ENCODE results near the gene GALP. TPM values are rescaled to one million over a fixed set of nuclear protein-coding genes. Genes with fewer than 3 reads are reported as not detected.
"Not testable (repeated sequence)": the region's sequence is repeated elsewhere in the genome, so short reads cannot be mapped to it uniquely, and the experiment has no call there.

Gene GALP
- total RNA-seq, 4 donors from 2014 or later: not detected

GRCh38 chr19:56147307-56147706 lies 28.5 kb upstream of the GALP start:
- no peak overlapping the region for H3K27ac ChIP-seq
- DNase-seq (ENCODE audit: low spot score in 2 of 2): no peak
- H3K4me1 ChIP-seq: peaks cover 0 to 18% (median 2%) of the 10 kb centered on the region in 4 donors
- H3K4me3 ChIP-seq: no peak overlapping the region
- WGBS, 2 donors: 89 to 94% methylated on average over 22 of the region's 22 CpGs
- no peak for TF ChIP-seq EP300 (IDR thresholded peaks at IDR 0.05)
- no peak for TF ChIP-seq POLR2A (IDR thresholded peaks at IDR 0.05)
- TF ChIP-seq, protein P1, sequence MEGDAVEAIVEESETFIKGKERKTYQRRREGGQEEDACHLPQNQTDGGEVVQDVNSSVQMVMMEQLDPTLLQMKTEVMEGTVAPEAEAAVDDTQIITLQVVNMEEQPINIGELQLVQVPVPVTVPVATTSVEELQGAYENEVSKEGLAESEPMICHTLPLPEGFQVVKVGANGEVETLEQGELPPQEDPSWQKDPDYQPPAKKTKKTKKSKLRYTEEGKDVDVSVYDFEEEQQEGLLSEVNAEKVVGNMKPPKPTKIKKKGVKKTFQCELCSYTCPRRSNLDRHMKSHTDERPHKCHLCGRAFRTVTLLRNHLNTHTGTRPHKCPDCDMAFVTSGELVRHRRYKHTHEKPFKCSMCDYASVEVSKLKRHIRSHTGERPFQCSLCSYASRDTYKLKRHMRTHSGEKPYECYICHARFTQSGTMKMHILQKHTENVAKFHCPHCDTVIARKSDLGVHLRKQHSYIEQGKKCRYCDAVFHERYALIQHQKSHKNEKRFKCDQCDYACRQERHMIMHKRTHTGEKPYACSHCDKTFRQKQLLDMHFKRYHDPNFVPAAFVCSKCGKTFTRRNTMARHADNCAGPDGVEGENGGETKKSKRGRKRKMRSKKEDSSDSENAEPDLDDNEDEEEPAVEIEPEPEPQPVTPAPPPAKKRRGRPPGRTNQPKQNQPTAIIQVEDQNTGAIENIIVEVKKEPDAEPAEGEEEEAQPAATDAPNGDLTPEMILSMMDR (IDR thresholded peaks at IDR 0.05): no peak
- no peaks in the 10 kb centered on the region for H3K9me3 ChIP-seq
- no peaks in the 10 kb centered on the region for H3K27me3 ChIP-seq
- peaks cover 0 to 46% (median 21%) of the 10 kb centered on the region in 3 donors for H3K36me3 ChIP-seq

DNA sequence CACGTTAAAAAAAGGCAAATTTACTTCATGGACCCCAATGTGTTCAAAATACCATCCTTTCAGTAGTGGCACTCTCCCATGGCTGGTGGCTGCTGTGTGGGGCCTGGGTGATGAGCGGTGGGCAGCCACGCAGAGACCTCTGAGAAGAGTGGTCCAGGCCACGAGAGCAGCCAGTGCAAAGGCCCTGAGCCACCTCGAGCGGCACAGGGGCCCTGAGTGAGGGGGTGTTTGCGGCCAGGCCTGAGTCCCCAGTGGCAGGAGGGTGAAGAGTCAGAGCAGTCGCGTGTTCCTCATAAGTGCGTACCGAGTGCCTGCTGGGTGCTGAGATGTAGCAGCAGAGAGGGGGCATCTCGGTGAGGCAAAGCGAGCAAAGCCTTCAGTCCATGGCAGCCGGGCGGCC lies 27.7 kb upstream of the GALP start:
- H3K4me1 ChIP-seq: peaks cover 0 to 10% (median 0%) of the 10 kb centered on the region in 4 donors
- TF ChIP-seq POLR2A (IDR thresholded peaks at IDR 0.05) (no peak), EP300 (IDR thresholded peaks at IDR 0.05) (no peak)
- TF ChIP-seq, protein P1 (IDR thresholded peaks at IDR 0.05): no peak
- no peak overlapping the region for H3K4me3 ChIP-seq
- no peaks in the 10 kb centered on the region for H3K9me3 ChIP-seq
- H3K27me3 ChIP-seq: no peaks in the 10 kb centered on the region
- no peak for DNase-seq (ENCODE audit: low spot score in 2 of 2)
- 94 to 95% methylated on average over 15 of the region's 15 CpGs for WGBS, 2 donors
- H3K36me3 ChIP-seq: peaks cover 0 to 46% (median 21%) of the 10 kb centered on the region in 3 donors
- no peak overlapping the region for H3K27ac ChIP-seq

DNA sequence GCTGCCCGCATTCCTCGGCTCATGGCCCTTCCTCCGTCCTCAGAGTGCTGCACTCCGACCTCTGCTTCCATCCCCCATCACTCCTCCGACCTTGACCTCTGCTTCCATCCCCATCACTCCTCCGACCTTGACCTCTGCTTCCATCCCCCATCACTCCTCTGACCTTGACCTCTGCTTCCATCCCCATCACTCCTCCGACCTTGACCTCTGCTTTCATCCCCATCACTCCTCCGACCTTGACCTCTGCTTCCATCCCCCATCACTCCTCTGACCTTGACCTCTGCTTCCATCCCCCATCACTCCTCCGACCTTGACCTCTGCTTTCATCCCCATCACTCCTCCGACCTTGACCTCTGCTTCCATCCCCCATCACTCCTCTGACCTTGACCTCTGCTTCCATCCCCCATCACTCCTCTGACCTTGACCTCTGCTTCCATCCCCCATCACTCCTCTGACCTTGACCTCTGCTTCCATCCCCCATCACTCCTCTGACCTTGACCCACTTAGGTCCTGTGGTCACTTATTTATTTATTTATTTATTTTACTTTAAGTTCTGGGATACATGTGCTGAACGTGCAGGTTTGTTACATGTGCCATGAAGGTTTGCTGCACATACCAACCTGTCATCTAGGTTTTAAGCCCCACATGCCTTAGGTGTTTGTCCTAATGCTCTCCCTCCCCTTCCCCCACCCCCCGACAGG lies 26.7 kb upstream of the GALP start:
- H3K4me1 ChIP-seq; H3K27ac ChIP-seq; H3K4me3 ChIP-seq; H3K9me3 ChIP-seq; DNase-seq (ENCODE audit: low spot score in 2 of 2); H3K27me3 ChIP-seq: not testable (repeated sequence)
- WGBS, 2 donors: 87 to 94% methylated on average over 12 of the region's 12 CpGs
- peaks cover 0 to 49% (median 21%) of the 10 kb centered on the region in 3 donors for H3K36me3 ChIP-seq

- 93 to 94% methylated on average over 5 of the region's 5 CpGs for WGBS, 2 donors
- no peak for TF ChIP-seq POLR2A (IDR thresholded peaks at IDR 0.05)
- TF ChIP-seq, protein P1 (IDR thresholded peaks at IDR 0.05): no peak
- no peak for TF ChIP-seq EP300 (IDR thresholded peaks at IDR 0.05)
- no peak overlapping the region for H3K4me3 ChIP-seq
- H3K9me3 ChIP-seq: no peaks in the 10 kb centered on the region
- no peak for DNase-seq (ENCODE audit: low spot score in 2 of 2)
- H3K27me3 ChIP-seq: no peaks in the 10 kb centered on the region
- H3K36me3 ChIP-seq: peaks cover 0 to 53% (median 21%) of the 10 kb centered on the region in 3 donors
- H3K27ac ChIP-seq: no peak overlapping the region
- H3K4me1 ChIP-seq: no peaks in the 10 kb centered on the region
These were observed 26.2 kb upstream of the GALP start for GRCh38 chr19:56149656-56150038.

DNA sequence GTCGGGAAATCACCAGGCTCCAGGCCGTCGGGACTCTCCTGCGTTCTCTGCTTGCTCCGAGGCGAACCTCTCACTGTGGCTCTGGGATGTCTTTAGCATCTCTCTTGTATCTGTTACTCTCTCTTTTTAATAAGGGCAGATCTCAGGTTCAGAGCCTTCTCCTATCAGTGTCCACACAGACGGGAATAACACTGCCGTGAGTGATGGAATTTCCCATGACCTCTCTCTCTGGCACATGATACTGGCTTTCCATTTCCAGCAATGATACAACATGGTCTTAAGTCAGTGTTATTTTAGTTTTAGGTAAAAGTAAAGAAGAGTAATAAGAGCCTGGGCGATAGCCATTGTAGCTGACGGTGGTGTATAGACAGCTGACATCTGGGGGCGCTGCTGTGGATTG lies 25.4 kb upstream of the GALP start:
- H3K36me3 ChIP-seq: peaks cover 0 to 58% (median 21%) of the 10 kb centered on the region in 3 donors

More for the DNA sequence above, 25.4 kb upstream of the GALP start:
- no peaks in the 10 kb centered on the region for H3K4me1 ChIP-seq
- no peak for TF ChIP-seq POLR2A (IDR thresholded peaks at IDR 0.05)
- no peak for TF ChIP-seq EP300 (IDR thresholded peaks at IDR 0.05)
- TF ChIP-seq, protein P1 (IDR thresholded peaks at IDR 0.05): no peak
- no peaks in the 10 kb centered on the region for H3K9me3 ChIP-seq
- H3K27me3 ChIP-seq: no peaks in the 10 kb centered on the region
- WGBS, 2 donors: 88 to 91% methylated on average over 11 of the region's 11 CpGs
- no peak for DNase-seq (ENCODE audit: low spot score in 2 of 2)
- no peak overlapping the region for H3K27ac ChIP-seq
- no peak overlapping the region for H3K4me3 ChIP-seq
